ENCODE results near the gene UNC119B. TPM values are rescaled to one million over a fixed set of nuclear protein-coding genes. Genes with fewer than 3 reads are reported as not detected.

Gene UNC119B
- polyA plus RNA-seq, 1 of the 3 experiments (the other 2 are of a cell fraction) = 23.6 TPM

DNA sequence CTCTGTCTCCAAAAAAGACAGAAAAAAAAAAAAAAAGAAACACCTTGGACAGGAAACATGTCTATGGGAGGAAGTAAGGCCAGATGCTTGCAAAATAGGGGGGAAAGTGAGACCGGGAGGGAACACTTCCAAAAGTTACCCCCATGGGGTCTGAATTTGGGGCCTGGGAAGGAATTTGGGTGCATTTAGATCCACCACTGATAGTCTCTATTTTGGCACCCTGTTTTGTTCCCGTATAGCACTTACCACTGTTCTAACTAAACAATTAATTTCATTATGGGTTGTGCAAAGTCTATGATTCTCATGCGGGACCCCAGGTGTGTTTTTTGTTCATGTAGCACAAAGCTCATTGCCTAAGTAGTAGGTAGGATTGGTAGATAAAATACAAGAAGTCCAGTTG lies 24.7 kb upstream of the UNC119B start:
- no peak for DNase-seq
- H3K4me3 ChIP-seq (ENCODE audit: low read depth in 2 of 2, low read length in 1 of 2) = peak overlapping the region in 1 of 2 experiments; percentile 90; a peak in 3 of 4 replicates
- H3F3A ChIP-seq (replicated peaks; ENCODE audit: insufficient read depth) = peaks cover 4% of the 10 kb centered on the region
- H3K79me2 ChIP-seq (ENCODE audit: insufficient read depth) = peaks cover 34% of the 10 kb centered on the region
- peak overlapping the region in 1 of 2 experiments; percentile 99; a peak in 1 of 4 replicates for H3K27ac ChIP-seq (ENCODE audit: low read depth in 2 of 2, low read length in 1 of 2)
- ChIA-PET POLR2A (interaction anchor here (0.7 kb wide), 1 partner anchor 20 kb away, joined by 3 read pairs; no protein-coding TSS in a partner anchor), CTCF (interaction anchor here (5.6 kb wide), 1 partner anchor 36 kb away, joined by 34 read pairs; no protein-coding TSS in a partner anchor)
- peaks cover 27% of the 10 kb centered on the region for H4K20me1 ChIP-seq (ENCODE audit: insufficient read depth)
- no peaks in the 10 kb centered on the region for H3K36me3 ChIP-seq (replicated peaks in 1 of 2; ENCODE audit: control insufficient read depth in 1 of 2, insufficient read depth in 2 of 2, low read length in 1 of 2)
- peak overlapping the region; percentile 88 for H3K9ac ChIP-seq
- H3K9me3 ChIP-seq = no peaks in the 10 kb centered on the region
- H2AFZ ChIP-seq (ENCODE audit: low read depth) = peak overlapping the region; percentile 94
- peaks cover under 1 to 19% of the 10 kb centered on the region in 2 experiments; a peak in 3 of 4 replicates for H3K4me1 ChIP-seq (ENCODE audit: control insufficient read depth in 1 of 2, insufficient read depth in 2 of 2, low read depth in 1 of 2, low read length in 1 of 2)
- no peaks in the 10 kb centered on the region for H3K9me2 ChIP-seq
- WGBS (ENCODE audit: low lambda C conversion rate) = 94% methylated on average over 3 of the region's 3 CpGs
- H3K4me2 ChIP-seq = no peak overlapping the region; the same call in 1 of the 2 replicates
- no peaks in the 10 kb centered on the region for H3K27me3 ChIP-seq (ENCODE audit: insufficient read depth)
- TF ChIP-seq, protein P1, sequence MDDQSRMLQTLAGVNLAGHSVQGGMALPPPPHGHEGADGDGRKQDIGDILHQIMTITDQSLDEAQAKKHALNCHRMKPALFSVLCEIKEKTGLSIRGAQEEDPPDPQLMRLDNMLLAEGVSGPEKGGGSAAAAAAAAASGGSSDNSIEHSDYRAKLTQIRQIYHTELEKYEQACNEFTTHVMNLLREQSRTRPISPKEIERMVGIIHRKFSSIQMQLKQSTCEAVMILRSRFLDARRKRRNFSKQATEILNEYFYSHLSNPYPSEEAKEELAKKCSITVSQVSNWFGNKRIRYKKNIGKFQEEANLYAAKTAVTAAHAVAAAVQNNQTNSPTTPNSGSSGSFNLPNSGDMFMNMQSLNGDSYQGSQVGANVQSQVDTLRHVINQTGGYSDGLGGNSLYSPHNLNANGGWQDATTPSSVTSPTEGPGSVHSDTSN (IDR thresholded peaks at IDR 0.05) = no peak
- TF ChIP-seq, protein P2, sequence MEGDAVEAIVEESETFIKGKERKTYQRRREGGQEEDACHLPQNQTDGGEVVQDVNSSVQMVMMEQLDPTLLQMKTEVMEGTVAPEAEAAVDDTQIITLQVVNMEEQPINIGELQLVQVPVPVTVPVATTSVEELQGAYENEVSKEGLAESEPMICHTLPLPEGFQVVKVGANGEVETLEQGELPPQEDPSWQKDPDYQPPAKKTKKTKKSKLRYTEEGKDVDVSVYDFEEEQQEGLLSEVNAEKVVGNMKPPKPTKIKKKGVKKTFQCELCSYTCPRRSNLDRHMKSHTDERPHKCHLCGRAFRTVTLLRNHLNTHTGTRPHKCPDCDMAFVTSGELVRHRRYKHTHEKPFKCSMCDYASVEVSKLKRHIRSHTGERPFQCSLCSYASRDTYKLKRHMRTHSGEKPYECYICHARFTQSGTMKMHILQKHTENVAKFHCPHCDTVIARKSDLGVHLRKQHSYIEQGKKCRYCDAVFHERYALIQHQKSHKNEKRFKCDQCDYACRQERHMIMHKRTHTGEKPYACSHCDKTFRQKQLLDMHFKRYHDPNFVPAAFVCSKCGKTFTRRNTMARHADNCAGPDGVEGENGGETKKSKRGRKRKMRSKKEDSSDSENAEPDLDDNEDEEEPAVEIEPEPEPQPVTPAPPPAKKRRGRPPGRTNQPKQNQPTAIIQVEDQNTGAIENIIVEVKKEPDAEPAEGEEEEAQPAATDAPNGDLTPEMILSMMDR (IDR thresholded peaks at IDR 0.05) = no peak
- TF ChIP-seq RFX5 (IDR thresholded peaks at IDR 0.05; ENCODE audit: low read length) = no peak
- TF ChIP-seq SMC3 (IDR thresholded peaks at IDR 0.05; ENCODE audit: low read depth, low read length) = no peak
- TF ChIP-seq YY1 (IDR thresholded peaks at IDR 0.05; ENCODE audit: low read depth) = no peak
- TF ChIP-seq MXI1 (IDR thresholded peaks at IDR 0.05; ENCODE audit: low read depth, low read length) = no peak
- no peak for TF ChIP-seq NRF1 (IDR thresholded peaks at IDR 0.05; ENCODE audit: low read depth, low read length)
- no peak for TF ChIP-seq MEF2A (IDR thresholded peaks at IDR 0.05; ENCODE audit: borderline replicate concordance, low read depth)
- no peak for TF ChIP-seq RAD21 (IDR thresholded peaks at IDR 0.05; ENCODE audit: low read length)
- no peak for TF ChIP-seq RXRA (IDR thresholded peaks at IDR 0.05; ENCODE audit: borderline replicate concordance, low read depth)
- no peak for TF ChIP-seq TCF12 (IDR thresholded peaks at IDR 0.05)
- no peak for TF ChIP-seq GABPA (IDR thresholded peaks at IDR 0.05; ENCODE audit: low read depth)
- TF ChIP-seq ELF1 (IDR thresholded peaks at IDR 0.05) = no peak
- TF ChIP-seq FOXJ3 (CRISPR knock-in tag; IDR thresholded peaks at IDR 0.05) = no peak
- no peak for TF ChIP-seq TAF1 (IDR thresholded peaks at IDR 0.05; ENCODE audit: borderline replicate concordance, low read depth, low read length)
- no peak for TF ChIP-seq SIN3A (IDR thresholded peaks at IDR 0.05; ENCODE audit: borderline replicate concordance, low read depth, low read length)
- TF ChIP-seq NFIC (IDR thresholded peaks at IDR 0.05; ENCODE audit: borderline replicate concordance) = no peak
- TF ChIP-seq TEAD4 (IDR thresholded peaks at IDR 0.05; ENCODE audit: borderline replicate concordance, insufficient read depth) = no peak
- TF ChIP-seq EP300 (IDR thresholded peaks at IDR 0.05; ENCODE audit: borderline replicate concordance in 1 of 2, low read depth in 1 of 2, low read length in 1 of 2) = no peak
- TF ChIP-seq, protein P3, sequence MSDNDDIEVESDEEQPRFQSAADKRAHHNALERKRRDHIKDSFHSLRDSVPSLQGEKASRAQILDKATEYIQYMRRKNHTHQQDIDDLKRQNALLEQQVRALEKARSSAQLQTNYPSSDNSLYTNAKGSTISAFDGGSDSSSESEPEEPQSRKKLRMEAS (IDR thresholded peaks at IDR 0.05; ENCODE audit: low read depth) = no peak
